Keratinocyte (primary cell): ENCODE measurements around the gene DDX39B. TPM values are rescaled to one million over a fixed set of nuclear protein-coding genes. Genes with fewer than 3 reads are reported as not detected.

ENCODE experiments used
- DNase-seq: peaks from one replicate; pipeline ENCODE4 v3.0.0-alpha.2; 2011; ENCODE audit warnings: low read depth, missing footprints, low spot score
- FAIRE-seq: peaks from 2 replicates; lab custom pipeline; 2011; peaks lifted over from hg19 to GRCh38; lab: Jason Lieb, UNC
- H2AFZ ChIP-seq: 2 replicates; pipeline ENCODE4 v1.6.0; 2012; ENCODE audit warnings: low read length, control low read depth, inconsistent platforms; ENCODE audit not compliant: control insufficient read depth
- H3K27ac ChIP-seq: 2 replicates; pipeline ENCODE4 v1.5.1; 2011; ENCODE audit warnings: low read length; ENCODE audit not compliant: control insufficient read depth, insufficient read depth
- H3K27me3 ChIP-seq: 3 replicates; pipeline ENCODE4 v1.6.0; 2011; ENCODE audit warnings: low read length; ENCODE audit not compliant: control insufficient read depth, insufficient read depth; ENCODE audit errors: extremely low read depth
- H3K36me3 ChIP-seq, 2 experiments: 2 replicates in 1 of 2; 3 replicates in 1 of 2; pipeline ENCODE4 v1.5.1; 2011; ENCODE audit warnings: low read length in 2 of 2, mild to moderate bottlenecking in 1 of 2; ENCODE audit not compliant: control insufficient read depth in 2 of 2, insufficient read depth in 2 of 2; ENCODE audit errors: extremely low read depth in 1 of 2
- H3K4me1 ChIP-seq: 3 replicates; pipeline ENCODE4 v1.5.1; 2011; ENCODE audit warnings: low read length; ENCODE audit not compliant: control insufficient read depth, insufficient read depth; ENCODE audit errors: extremely low read depth
- H3K4me2 ChIP-seq: 3 replicates; pipeline ENCODE4 v1.6.0; 2011; ENCODE audit warnings: low read depth, low read length; ENCODE audit not compliant: control insufficient read depth, insufficient read depth; ENCODE audit errors: extremely low read depth
- H3K4me3 ChIP-seq, 3 experiments: fragments of 200-600 bp in 1 of 3; sonication (generic) in 1 of 3; 2 replicates in 2 of 3; 3 replicates in 1 of 3; pipeline ENCODE4 v1.5.1; 2011 to 2016; ENCODE audit warnings: low read length in 3 of 3, mild to moderate bottlenecking in 3 of 3, control low read depth in 2 of 3, inconsistent platforms in 1 of 3, low read depth in 1 of 3, mixed read lengths in 1 of 3, mixed run types in 1 of 3, moderate library complexity in 1 of 3; ENCODE audit not compliant: control insufficient read depth in 2 of 3, insufficient read depth in 2 of 3; ENCODE audit errors: extremely low read depth in 1 of 3
- H3K79me2 ChIP-seq: 2 replicates; pipeline ENCODE4 v1.6.0; 2012; ENCODE audit warnings: low read length; ENCODE audit not compliant: control insufficient read depth, insufficient read depth
- H3K9ac ChIP-seq: 3 replicates; pipeline ENCODE4 v1.6.0; 2011; ENCODE audit warnings: low read length; ENCODE audit not compliant: control insufficient read depth, insufficient read depth; ENCODE audit errors: extremely low read depth
- H3K9me1 ChIP-seq: 3 replicates; pipeline ENCODE4 v1.6.0; 2011; ENCODE audit warnings: low read length; ENCODE audit not compliant: control insufficient read depth, insufficient read depth; ENCODE audit errors: extremely low read depth
- H3K9me3 ChIP-seq: 2 replicates; pipeline ENCODE4 v1.5.1; 2012; ENCODE audit warnings: low read depth, low read length; ENCODE audit not compliant: control insufficient read depth
- H4K20me1 ChIP-seq: 3 replicates; pipeline ENCODE4 v1.6.0; 2011; ENCODE audit warnings: low read length; ENCODE audit not compliant: control insufficient read depth, insufficient read depth; ENCODE audit errors: extremely low read depth
- CTCF ChIP-seq, 3 experiments: IDR thresholded peaks in 1 of 3; conservative IDR thresholded peaks in 1 of 3; optimal IDR thresholded peaks in 1 of 3; 2 replicates in 2 of 3; 3 replicates in 1 of 3; pipeline versions ENCODE3 to v1.5.1; 2011; ENCODE audit warnings: low read length in 3 of 3, mild to moderate bottlenecking in 3 of 3, moderate library complexity in 2 of 3, control low read depth in 1 of 3, inconsistent platforms in 1 of 3; ENCODE audit not compliant: insufficient read depth in 2 of 3; ENCODE audit errors: extremely low read depth in 1 of 3
- EZH2 ChIP-seq: IDR thresholded peaks from one replicate; pipeline ENCODE4 v1.6.1; 2012; ENCODE audit warnings: inconsistent platforms, mild to moderate bottlenecking, low read length, moderate library complexity
- dilution Hi-C: fragments of 300-500 bp; cut with MboI; formaldehyde crosslinking; loops from one replicate; pipeline ENCODE4 v1.7.0; 2020; ENCODE audit warnings: low sequenced_read_pairs; ENCODE audit not compliant: extremely low pct_ligation_motif_present
- polyA plus RNA-seq, 5 experiments: library from polyadenylated mRNA; depleted of rRNA in 3 of 5; stranded (reverse) in 3 of 5; stranded (forward) in 1 of 5; unstranded in 1 of 5; fragments of >200 nt; gene quantifications; 1 replicate in 1 of 5; 2 replicates in 3 of 5; 3 replicates in 1 of 5; pipeline versions ENCODE4 v1.2.1 to v1.2.3, GENCODE V29; 2011 to 2012; ENCODE audit warnings: missing spikeins in 2 of 5, low read depth in 1 of 5, low replicate concordance in 1 of 5

DDX39B gene
- polyA plus RNA-seq, 1 donor (not counting 4 experiments of a cell fraction or from before 2014, with no cell fraction given) = 314 TPM

- FAIRE-seq = no peak
These were observed 10.6 kb downstream of the DDX39B start for GRCh38 chr6:31531162-31531561.

GRCh38 chr6:31530659-31531058, 11.1 kb downstream of the DDX39B start:
- H3K27ac ChIP-seq = no peak overlapping the region
- TF ChIP-seq CTCF (optimal IDR thresholded peaks at IDR 0.05 in 1 of 3, IDR thresholded peaks at IDR 0.05 in 1 of 3, conservative IDR thresholded peaks at IDR 0.05 in 1 of 3; ENCODE audit: extremely low read depth in 1 of 3, insufficient read depth in 2 of 3, low read length in 3 of 3) = no peak
- TF ChIP-seq EZH2 = no peak
- peaks cover 41 to 44% of the 10 kb centered on the region in 2 experiments for H3K36me3 ChIP-seq
- peaks cover 21% of the 10 kb centered on the region for H4K20me1 ChIP-seq
- DNase-seq = no peak
- H3K9me1 ChIP-seq = no peaks in the 10 kb centered on the region
- no peak overlapping the region for H3K9ac ChIP-seq
- no peak for FAIRE-seq
- H3K79me2 ChIP-seq = peaks cover 20% of the 10 kb centered on the region
- dilution Hi-C loops = no loop called here
- H3K27me3 ChIP-seq = no peaks in the 10 kb centered on the region
- H3K4me1 ChIP-seq = peaks cover 6% of the 10 kb centered on the region
- no peak overlapping the region for H2AFZ ChIP-seq
- H3K9me3 ChIP-seq = no peaks in the 10 kb centered on the region
- H3K4me2 ChIP-seq = no peak overlapping the region
- no peak overlapping the region for H3K4me3 ChIP-seq

More at GRCh38 chr6:31531162-31531561, 10.6 kb downstream of the DDX39B start:
- Histone ChIP-seq H3K4me3 (no peak overlapping the region), H3K9me1 (no peaks in the 10 kb centered on the region), H4K20me1 (peaks cover 21% of the 10 kb centered on the region), H3K9ac (no peak overlapping the region), H3K27ac (no peak overlapping the region), H3K4me1 (peaks cover 1% of the 10 kb centered on the region), H3K79me2 (peaks cover 25% of the 10 kb centered on the region), H3K27me3 (no peaks in the 10 kb centered on the region), H3K9me3 (no peaks in the 10 kb centered on the region), H2AFZ (no peak overlapping the region), H3K36me3 (peaks cover 46 to 48% of the 10 kb centered on the region in 2 experiments), H3K4me2 (no peak overlapping the region)
- dilution Hi-C loops = no loop called here
- DNase-seq = no peak
- TF ChIP-seq CTCF (optimal IDR thresholded peaks at IDR 0.05 in 1 of 3, IDR thresholded peaks at IDR 0.05 in 1 of 3, conservative IDR thresholded peaks at IDR 0.05 in 1 of 3; ENCODE audit: extremely low read depth in 1 of 3, insufficient read depth in 2 of 3, low read length in 3 of 3) (no peak), EZH2 (no peak)
